Measurements from ENCODE around the gene PTPN14.
"Not testable (repeated sequence)": the region's sequence is repeated elsewhere in the genome, so short reads cannot be mapped to it uniquely, and the experiment has no call there.

The PTPN14 gene

DNA sequence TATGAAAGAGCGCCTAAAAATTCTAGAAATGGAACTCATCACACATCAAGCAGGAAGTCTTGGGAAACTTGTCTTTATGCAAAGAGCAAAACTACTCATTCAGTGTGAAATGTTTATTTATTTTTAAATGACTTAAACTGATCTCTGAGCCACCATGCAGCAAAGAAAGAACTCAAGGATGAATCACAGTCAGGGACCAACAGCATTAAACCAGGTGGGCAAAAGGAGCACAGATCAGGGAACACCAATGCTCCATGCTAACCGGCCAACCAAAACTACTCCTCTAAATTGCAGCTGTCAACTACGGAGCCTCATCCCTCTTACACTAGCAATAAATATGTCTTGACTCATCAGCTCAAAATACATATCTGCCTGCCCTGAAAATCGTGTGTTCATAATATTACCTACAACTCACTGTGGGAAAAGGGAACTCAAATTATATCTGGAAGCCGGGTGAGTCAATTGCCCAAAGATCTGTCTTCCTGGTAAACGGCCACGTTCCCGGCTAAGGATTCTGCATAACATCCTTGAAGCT is 129.2 kb downstream of the PTPN14 start:
- no peak for DNase-seq

DNA sequence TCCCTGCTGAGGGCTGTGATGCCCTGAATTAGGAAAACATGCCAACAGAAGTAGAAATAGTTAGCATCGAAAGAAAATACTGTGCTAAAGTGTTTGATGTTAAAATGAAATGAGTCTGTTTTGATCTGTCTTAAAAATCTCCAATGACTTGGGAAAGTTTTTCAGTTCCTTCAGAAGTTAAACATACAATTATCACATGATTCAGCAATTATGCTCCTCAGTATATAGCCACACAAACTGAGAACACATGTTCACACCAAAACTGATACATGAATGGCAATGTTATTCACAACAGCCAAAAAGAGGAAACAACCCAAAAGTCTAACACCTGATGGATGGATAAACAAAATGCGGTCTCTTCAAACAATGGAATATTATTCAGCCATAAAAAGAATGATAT is 130.6 kb downstream of the PTPN14 start:
- DNase-seq = no peak

DNA sequence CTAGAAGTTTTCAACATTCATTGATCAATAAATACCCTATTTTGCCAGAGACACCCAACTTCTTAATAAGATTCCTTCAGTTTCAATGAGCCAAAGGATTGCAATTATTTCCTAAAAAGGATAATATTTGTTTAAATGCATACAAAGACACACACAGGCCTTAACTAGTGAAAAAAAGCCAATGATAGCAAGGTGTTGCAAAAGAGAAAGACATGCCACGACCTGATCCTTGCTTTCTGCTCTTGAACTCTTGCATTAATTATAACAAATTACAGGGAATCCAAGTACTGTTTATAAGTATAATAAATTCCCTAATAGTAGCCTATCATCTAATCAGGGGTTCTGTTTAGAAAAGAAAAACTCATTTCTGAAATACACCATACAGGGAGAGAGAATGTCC is 131.1 kb downstream of the PTPN14 start:
- no peak for DNase-seq

DNA sequence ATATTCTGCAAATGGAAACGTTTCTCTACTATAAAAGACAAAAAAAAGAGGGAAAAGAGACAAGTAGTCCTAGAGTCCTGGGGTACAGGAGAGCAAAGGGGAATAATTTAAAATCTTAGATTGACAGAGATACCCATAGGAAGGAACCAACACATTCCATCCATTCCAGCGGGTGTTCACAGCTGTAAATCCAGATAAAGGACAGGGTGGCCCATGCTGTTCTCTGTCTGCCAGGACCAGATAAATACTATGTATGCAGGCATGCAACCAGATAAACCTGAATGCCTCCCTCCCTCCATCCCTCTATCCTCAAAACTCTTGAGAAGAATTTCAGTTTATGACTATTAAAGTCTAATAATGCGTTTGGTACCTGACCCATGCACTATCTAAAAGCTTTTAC is 131.8 kb downstream of the PTPN14 start:
- DNase-seq = no peak

DNA sequence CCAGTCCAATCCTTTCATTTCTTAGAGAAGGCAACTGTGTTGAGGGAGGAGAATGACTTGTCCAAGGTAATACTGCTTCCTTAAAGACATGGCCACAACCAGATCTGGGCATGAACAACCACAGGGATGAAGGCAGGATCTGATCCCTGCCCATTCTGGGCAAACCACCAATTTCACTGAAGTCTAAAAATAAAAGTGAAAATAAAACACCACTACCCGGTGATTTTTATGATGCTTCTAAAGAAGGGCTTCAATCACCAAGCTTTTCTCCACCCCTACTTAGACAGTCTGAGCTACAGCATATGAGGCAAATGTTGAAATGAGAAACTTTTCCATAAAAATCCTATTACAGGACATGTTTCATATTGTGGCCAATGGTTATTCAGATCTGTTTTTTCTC is 133.0 kb downstream of the PTPN14 start:
- DNase-seq = no peak

DNA sequence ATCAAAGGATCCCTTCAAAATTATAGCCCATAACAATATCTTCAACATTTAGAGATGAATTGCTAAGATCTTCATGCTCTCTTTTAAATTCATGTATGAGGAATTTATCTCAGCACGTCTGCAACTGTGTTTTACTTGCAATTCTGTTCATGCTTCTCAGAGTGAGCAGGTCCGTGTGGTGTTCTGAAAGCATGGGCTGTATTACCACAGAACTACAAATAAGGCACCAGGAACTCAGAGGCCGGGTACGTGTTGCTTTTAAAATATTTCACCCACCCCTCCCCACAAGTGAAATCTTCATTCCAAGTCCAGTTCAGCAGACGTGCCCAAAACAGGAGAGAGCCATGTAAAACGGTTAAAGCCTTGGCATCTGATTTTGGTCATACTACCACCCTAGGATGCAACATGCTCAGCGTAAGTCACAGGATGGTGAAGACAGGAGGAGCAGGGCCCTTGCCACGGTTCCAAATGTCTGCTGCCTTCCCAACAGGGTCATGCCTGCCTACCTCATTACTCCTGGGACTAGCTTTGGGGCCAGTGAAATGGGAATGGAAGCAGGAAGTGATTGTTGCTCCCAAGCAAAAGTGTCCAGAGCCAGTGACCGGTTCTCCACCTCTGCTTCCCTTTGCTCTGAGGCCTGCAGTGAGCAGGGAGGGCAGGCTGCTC is 133.7 kb downstream of the PTPN14 start:
- DNase-seq = no peak

DNA sequence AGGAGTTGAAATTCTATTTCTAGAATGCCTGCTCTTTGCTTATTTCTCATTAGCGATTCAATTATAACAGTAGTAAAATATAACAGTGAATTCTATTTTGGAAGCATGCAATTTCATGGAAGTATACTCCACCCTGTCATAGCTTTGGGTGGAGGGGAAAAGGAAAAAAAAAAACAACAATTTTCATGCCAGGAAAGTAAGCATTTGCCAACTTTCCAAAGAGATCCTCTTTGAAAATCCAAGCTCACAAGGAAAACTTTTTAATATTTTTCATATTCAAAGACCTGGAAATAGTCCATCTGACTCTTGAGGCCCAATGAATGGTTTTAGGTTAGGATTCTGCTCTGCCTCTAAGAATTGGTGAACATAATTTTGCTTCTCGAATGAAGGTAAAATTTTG is 134.5 kb downstream of the PTPN14 start:
- DNase-seq = no peak

DNA sequence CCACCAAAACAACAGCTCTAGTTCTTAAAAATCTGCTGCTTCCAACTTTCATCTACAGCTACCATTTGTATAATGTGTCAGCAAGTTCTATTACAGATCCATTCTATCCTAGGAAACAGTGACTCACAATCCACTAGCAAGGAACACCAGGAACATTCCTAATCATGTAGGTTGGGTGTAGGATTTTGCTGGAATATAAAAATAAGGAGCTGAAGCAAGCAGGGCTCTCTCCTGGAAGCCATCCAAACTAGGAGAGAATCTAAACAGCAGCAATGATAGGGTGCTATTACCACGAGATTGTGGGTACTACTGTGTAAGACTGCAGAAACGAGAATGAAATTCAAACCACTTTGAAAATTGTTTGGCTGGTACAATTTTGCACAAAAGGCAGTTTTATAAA is 135.0 kb downstream of the PTPN14 start:
- no peak for DNase-seq

DNA sequence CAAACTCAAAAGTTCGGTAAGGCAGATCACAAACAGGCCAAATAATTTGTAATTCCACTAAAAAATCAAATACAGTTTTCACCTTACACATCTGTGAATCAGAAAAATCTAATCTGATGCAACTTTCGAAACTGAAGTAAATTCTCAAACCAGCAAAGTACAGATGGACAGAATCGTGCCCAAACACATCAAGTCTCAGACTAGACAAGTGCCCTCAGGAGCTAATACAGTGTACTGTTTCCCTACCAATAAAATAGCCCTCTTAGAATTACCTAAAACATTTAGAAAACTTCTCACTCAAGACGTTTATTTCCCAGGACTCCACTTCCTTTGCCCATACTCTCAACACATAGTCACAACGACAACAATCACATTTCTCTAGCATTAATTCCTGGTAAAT is 136.3 kb downstream of the PTPN14 start:
- DNase-seq = no peak

DNA sequence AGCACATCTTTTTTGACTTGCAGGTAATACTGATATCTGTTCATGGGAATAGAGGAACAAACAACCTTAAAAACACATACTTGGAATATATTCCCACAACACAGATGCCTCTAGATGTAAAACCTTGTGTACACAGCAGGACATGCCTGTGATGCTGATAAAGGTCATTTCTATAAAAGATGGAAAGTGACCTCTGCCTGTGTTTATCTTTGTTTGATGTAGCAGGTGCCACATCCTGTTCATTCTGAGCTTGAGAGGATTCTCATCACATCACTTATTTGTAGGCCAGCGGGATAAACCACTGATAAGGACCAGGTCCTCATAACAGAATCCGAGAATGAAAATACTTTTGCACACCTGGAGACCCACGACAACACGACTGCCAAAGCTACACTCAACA is 136.7 kb downstream of the PTPN14 start:
- DNase-seq = no peak

DNA sequence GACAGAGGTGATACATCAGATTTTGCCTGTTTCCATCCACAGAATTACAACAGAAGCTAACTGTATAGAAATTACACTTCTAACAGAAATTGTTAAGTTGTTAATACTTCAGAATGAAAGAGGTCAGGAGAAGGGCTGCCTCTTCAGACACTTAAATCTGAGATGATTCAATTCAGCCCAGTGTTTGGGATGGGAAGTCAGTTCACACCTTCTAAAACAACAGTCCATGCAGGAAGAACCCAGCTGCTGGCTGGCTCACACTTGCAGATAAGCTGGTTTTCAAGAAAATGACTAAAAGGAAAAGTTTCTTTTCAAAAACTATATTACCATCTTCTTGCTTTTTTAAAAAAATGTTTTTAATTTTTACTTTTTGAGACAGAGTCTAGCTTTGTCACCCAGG is 138.1 kb downstream of the PTPN14 start:
- no peak for DNase-seq

DNA sequence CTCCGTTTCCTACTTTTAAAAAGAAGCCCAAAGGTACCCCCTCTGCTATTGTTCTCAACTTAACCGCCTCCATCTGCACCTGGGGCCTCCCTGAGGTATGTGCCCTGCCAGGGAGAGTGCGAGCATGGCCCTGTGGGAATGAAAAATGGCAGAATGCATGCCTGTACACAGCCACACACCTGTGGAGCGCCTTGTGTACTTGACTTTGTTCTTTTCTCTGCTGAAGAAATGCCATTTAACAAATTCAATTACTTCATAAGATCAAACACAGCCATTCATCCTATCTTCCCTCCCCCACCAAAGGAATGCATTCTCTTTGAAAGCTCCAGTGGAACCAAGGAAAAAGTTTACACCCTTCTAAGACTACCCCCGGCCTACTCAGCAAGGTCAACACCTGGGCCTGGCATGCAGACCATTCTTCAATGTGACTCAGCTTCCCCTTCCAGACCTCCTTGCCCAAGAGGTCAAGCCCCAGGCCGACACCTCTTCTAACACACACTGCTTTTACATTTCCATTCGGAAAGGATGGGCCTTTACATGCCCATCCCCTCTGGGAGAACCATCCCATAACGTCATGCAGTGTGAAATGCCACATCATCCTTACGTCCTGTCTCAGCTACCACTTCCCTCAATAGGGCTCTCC is 146.7 kb downstream of the PTPN14 start:
- DNase-seq = no peak

DNA sequence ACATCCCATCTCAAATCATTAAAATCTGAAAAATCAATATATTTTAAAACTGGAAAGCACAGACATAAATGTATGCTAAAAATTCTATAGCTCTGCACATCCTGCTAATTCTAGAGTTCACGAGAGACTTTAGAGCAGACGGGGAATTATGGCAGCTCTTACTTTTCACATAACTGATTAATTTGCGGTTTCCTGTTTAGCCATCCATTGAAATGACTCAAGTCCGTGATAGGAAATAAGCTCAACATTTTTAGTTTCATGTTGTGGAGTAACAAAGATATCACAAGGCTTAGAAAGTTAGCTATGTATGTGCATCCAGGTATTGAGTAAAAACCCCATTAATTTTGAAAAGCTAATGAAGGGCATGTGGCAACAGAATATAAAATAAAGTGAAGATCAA is 147.2 kb downstream of the PTPN14 start:
- DNase-seq = no peak

DNA sequence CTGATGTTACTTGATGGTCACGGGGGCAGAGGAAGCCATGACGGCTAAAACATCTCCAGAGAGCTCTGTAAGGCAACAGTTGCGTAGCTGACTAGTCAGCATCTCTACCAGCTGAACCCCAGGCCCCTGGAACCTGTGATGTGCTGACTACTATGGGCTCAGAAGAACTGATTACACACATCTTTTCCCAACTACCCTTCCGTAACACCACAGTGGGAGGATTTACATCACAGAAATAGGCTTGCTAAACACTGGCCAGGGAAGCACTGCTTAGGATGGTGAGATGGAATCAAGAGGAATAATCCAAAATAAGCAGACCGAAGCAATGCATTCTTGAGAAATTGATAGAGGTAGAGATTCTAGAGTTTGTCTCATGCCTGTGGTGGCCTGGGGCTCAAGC is 148.0 kb downstream of the PTPN14 start:
- DNase-seq = no peak

DNA sequence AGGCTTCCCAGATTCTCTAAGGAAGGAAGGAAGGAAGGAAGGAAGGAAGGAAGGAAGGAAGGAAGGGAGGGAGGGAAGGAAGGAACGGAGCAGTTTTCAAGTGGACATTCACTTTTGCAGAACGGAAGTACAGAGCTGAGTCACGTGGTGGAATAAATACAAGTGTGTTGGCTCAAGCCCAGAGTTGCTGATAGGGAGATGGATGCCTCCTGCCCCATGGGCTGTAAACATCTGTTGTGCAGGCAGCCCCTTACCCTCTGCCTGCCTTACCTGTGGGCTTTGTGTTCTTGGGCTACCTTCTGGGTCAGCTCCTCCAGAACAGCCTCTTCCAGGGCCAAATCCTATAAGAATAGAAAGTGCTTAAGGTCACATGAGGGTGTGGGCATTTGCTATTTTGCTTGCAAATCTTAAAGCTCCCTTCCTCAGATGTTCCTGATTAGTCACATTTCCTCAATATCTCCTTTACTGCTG is 148.8 kb downstream of the PTPN14 start:
- DNase-seq = no peak

DNA sequence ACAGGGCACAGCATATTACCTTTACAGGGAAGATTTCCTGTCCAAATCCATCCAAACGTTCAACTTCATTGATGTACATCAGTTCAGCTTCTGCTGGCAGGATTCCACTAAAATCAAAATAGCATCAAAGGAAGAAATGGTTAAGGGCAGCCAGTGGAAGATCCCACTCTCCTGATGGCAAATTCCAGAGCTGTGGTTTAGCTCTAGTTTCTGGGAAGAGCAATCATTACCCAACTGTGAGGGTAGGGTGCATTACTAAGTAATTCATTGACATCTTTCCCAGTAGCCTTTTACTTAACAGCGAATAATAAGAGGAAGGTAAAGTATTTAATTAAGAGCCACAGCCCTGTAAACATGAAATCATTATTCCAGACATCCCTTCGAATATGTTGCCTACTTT is 149.7 kb downstream of the PTPN14 start:
- DNase-seq = no peak

DNA sequence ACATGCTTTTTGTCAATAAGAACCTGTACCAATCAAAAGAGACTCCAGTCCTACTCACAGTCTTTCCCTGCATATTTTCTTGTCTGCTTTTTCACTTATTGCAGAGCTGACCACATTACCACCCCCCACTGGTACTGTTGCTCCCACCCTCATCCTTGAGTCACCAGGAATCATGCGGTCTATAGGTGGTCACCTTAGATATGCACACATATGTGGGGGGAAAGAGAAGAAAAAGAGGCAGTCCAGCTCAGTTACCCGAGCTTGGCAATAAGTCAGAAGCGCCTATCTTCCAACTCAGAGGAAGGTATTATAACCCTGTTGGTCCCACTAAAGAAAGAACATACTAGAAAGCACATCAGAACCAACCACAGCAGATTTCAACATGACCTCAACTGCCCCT is 151.3 kb downstream of the PTPN14 start:
- no peak for DNase-seq

DNA sequence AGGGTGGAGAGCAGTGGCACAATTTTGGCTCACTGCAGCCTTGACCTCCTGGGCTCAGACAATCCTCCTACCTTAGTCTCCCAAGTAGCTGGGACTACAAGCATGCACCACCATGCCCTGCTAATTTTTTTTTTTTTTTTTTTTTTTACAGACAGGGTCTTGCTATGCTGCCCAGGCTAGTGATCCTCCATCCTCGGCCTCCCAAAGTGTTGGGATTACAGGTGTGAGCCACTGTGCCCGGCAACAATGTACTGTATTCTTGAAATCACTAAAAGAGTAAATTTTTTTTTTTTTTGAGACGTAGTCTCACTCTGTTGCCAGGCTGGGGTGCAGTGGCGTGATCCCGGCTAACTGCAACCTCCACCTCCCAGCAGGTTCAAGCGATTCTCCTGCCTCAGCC is 152.9 kb downstream of the PTPN14 start:
- DNase-seq = no peak

DNA sequence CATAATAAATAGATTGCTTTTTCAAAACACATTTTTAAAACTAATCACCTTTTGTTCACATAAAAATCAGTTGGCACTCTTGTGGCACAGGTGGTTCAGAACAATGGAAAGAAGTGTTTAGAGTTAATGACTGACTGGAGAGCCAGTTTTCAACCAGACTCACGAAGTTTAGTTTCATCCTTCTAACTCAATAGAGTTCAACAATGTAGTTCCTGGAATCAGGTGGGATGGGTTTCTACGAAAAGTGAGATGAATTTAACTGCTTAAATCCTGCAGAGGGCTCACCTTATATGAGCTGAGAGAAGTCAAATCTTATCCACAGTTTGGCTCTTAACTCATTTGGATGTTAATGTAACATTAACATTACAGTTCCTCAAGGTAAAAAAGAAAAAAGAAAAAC is 153.9 kb downstream of the PTPN14 start:
- DNase-seq = no peak

DNA sequence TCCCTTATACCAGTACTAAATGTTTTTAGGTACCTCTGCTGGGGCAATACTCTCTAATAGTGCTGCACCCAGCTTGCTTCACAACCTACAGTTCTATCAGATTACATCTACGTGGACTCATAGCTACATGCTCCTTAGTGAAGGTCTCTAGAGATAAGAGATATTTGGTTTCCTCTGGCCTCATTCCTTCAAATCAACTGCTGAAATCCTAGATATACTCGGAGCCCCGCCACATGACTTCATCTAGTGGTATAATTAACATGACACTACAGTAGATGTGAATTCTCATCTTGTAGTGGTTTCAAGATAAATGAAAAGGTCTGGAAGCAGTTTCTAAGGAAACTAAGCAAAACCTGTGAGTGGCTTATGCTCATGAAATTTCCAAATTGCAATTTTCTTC is 155.1 kb downstream of the PTPN14 start:
- no peak for DNase-seq

DNA sequence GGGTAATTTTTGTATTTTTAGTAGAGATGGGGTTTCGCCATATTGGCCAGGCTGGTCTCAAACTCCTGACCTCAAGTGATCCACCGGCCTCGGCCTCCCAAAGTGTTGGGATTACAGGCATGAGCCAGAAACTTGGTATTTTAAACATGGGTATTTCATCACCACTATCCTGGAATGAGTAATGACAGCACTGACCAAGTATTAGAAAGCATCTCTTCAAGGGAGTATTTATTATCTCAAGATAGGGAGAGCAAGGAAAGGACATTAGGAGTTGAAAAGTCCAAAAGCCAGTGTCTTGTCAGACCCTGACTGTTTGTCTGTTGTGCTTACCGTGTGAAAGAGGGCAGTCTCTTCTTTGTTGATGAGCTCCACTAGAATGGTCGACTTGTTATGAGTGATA is 156.8 kb downstream of the PTPN14 start:
- DNase-seq = not testable (repeated sequence)

DNA sequence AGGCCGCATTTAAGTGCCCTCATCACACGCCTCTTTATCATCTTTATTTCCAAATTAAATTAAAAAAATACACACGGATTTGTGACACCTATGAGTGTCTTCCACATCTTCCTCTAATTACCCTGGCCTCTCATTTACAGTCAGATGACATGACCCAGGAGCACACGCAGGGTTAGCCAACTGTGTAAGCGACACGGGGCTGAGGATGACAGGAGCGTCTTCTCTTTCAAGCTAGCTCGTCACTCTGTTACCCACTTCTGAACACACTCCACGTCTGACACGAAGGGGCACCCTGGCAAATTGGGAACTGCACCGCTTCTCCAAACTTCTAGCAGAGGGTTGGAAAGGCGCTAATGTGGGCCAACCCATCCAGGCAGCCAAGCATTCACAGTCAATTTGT is 158.3 kb downstream of the PTPN14 start:
- no peak for DNase-seq

DNA sequence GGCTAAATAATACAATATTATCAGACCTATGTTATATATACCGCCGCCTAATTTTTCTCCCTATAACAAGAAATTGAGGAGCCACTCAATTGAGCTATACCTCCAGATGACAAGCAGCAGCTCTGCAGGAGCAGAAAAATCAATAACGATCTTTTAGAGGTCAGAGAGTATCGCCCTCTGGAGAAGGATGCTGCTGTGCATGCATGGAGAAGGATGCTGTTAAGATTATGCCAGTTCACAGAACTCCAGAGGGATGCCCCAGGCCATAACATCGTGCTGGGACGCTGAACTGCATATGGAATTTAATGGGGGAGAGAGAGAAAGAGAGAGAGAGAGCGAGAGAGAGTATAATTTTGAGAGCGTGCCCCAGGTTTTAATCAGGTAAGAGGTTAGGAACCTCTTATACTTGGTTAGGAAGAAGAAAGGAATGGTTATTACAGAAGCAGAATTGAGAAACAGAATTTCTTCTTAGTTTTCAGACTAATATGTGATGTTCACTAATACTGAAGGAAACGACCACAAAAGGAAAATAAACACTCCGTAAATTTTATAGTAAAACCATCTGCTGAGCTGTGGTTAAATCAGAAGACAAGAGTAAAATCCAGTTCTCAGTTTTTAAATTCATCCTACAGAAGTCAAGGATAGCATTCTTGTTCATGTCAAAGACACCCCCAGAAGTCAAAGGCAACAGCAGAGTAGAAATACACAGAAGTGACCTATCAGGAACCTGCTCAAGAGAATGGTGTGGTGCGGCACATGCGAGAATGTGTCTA is 159.3 kb downstream of the PTPN14 start:
- DNase-seq = no peak

DNA sequence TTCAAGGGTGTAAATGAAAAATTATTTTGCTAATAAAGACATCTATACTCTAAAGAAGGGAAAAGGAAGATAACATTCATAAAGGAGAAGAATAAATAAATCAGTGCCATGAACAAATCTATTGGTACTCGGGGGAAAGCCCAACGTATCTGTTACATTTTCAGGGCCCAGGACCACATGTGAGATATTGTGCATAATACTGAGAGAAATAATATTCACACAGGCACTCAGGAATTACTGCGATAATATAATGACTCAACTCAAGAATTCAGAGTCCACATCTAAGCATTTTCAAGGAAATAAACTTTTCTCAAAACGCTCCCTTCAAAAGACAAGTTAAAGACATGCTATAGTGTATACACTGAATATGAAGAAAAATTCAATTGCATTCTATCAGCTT is 161.7 kb downstream of the PTPN14 start:
- DNase-seq = no peak
